ENCODE results near the gene FAM3B. TPM values are rescaled to one million over a fixed set of nuclear protein-coding genes. Genes with fewer than 3 reads are reported as not detected.

The FAM3B gene
- total and polyA plus RNA-seq, 9 of the 15 experiments (the other 6 are each of a cell fraction or from before 2014, with no cell fraction given) = 0.04 to 0.18 (median 0.12) TPM; not detected in 5

DNA sequence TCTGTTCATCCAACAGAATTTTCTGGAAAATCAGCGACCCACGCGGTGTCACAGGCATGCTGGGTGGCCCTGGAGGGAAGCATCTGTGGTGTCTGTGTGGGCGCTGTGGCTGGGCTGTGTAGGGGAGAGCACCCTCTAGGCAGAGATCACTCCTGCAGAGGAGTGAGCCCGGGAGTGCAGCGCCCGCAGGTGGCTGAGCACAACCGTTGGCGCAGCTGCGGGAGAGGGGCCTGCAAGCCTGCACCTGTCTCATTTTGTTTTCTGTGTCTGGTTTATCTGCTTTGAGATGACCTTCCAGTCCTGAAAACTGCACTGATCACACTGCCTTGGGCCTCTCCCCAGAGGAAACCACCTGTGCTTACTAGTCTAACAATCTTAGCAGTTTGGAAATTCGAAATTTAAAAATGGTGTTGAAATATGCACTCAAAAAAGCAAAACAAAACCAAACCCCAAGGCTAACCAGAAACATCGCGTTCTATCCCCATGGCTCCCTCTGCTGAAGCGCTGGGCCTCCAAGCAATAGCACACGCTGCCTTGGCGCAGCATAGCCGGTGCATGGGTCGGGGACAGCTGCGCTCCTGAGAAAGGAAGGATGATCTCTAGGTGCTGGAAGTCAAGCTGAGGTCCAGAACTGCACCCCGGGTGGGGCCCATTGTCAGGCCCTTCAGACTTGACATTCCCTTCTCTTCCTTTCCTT is 4.8 kb downstream of the FAM3B start (continued):
- TF ChIP-seq, protein P1, sequence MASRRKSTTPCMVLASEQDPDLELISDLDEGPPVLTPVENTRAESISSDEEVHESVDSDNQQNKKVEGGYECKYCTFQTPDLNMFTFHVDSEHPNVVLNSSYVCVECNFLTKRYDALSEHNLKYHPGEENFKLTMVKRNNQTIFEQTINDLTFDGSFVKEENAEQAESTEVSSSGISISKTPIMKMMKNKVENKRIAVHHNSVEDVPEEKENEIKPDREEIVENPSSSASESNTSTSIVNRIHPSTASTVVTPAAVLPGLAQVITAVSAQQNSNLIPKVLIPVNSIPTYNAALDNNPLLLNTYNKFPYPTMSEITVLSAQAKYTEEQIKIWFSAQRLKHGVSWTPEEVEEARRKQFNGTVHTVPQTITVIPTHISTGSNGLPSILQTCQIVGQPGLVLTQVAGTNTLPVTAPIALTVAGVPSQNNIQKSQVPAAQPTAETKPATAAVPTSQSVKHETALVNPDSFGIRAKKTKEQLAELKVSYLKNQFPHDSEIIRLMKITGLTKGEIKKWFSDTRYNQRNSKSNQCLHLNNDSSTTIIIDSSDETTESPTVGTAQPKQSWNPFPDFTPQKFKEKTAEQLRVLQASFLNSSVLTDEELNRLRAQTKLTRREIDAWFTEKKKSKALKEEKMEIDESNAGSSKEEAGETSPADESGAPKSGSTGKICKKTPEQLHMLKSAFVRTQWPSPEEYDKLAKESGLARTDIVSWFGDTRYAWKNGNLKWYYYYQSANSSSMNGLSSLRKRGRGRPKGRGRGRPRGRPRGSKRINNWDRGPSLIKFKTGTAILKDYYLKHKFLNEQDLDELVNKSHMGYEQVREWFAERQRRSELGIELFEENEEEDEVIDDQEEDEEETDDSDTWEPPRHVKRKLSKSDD (conservative IDR thresholded peaks at IDR 0.05; ENCODE audit: low read length) = no peak
- TF ChIP-seq, protein P2, sequence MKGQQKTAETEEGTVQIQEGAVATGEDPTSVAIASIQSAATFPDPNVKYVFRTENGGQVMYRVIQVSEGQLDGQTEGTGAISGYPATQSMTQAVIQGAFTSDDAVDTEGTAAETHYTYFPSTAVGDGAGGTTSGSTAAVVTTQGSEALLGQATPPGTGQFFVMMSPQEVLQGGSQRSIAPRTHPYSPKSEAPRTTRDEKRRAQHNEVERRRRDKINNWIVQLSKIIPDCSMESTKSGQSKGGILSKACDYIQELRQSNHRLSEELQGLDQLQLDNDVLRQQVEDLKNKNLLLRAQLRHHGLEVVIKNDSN (CRISPR knock-in tag; IDR thresholded peaks at IDR 0.05) = no peak

DNA sequence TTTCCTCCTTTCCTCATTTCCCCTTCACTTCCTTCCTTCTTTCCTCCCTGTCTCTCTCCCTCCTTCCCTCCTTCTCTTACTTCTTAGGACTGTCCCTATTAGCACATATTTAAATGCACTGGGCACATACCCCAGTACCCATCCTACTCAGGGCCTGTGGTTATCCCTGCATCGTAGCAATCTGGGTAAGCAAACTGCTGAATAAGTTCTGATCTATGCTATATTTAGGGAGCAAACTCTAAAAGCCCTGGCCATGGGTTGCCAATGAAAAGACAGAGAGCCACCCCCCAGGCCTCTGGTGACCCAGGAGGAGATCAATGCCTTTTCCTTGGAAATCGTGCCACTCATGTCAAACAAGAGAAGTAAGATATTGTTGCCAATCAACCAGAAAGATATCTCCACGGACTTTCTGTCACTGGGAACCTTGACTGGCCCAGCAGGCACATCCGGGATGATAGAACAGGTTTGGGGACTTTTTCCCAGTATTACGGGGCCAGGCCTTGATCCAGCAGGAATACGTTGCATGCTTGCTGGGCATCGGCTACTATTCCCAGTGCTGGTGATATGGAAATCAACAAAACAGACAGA is 5.4 kb downstream of the FAM3B start:
- H3K4me2 ChIP-seq (ENCODE audit: insufficient read depth, low read length) = no peak overlapping the region
- peaks cover 0 to 2% of the 10 kb centered on the region in 2 experiments; a peak in 1 of 5 replicates for H3K4me1 ChIP-seq (replicated peaks in 1 of 2; ENCODE audit: control insufficient read depth in 2 of 2, insufficient read depth in 2 of 2, low read length in 2 of 2)
- ATAC-seq (no peak), FAIRE-seq (no peak), DNase-seq (ENCODE audit: extremely low read depth in 1 of 4, low spot score in 3 of 4) (no peak)
- WGBS (ENCODE audit: insufficient coverage, low coverage, missing lambda C conversion rate) = 1% methylated on average over 7 of the region's 7 CpGs
- no peaks in the 10 kb centered on the region for H3K36me3 ChIP-seq (ENCODE audit: control insufficient read depth, insufficient read depth, low read length)
- no peaks in the 10 kb centered on the region for H3K79me2 ChIP-seq (ENCODE audit: control insufficient read depth, insufficient read depth, low read length)
- no TSS peak for BruUV-seq (replicated peaks)
- no peak overlapping the region for H3K4me3 ChIP-seq
- H3K9me3 ChIP-seq (replicated peaks; ENCODE audit: control insufficient read depth, insufficient read depth, low read depth, low read length) = no peaks in the 10 kb centered on the region
- 0 out of 2 replicates have a peak, but pooled peaks cover 5% of the 10 kb centered on the region for H4K20me1 ChIP-seq (replicated peaks; ENCODE audit: control insufficient read depth, insufficient read depth, low read length)
- ChIA-PET POLR2A (no interaction called here), CTCF (ENCODE audit: low intra/inter-chr PET ratio) (no interaction called here)
- no peak overlapping the region for H2AFZ ChIP-seq (ENCODE audit: low read depth, low read length)
- in situ Hi-C loops (cut with MboI) = no loop called here
- intact Hi-C loops (cut with micrococcal nuclease) = no loop called here
- peaks cover 14 to 54% of the 10 kb centered on the region in 2 experiments; a peak in 3 of 5 replicates for H3K27me3 ChIP-seq (ENCODE audit: control insufficient read depth in 2 of 2, insufficient read depth in 2 of 2, low read length in 2 of 2)
- no peaks in the 10 kb centered on the region for H3K9me1 ChIP-seq (ENCODE audit: control insufficient read depth, insufficient read depth, low read length)
- no peak overlapping the region for H3K9ac ChIP-seq (ENCODE audit: insufficient read depth in 1 of 2, low read depth in 2 of 2, low read length in 2 of 2)
- H3K27ac ChIP-seq (ENCODE audit: extremely low read depth, low read depth, low read length) = no peak overlapping the region
- TF ChIP-seq, protein P3, sequence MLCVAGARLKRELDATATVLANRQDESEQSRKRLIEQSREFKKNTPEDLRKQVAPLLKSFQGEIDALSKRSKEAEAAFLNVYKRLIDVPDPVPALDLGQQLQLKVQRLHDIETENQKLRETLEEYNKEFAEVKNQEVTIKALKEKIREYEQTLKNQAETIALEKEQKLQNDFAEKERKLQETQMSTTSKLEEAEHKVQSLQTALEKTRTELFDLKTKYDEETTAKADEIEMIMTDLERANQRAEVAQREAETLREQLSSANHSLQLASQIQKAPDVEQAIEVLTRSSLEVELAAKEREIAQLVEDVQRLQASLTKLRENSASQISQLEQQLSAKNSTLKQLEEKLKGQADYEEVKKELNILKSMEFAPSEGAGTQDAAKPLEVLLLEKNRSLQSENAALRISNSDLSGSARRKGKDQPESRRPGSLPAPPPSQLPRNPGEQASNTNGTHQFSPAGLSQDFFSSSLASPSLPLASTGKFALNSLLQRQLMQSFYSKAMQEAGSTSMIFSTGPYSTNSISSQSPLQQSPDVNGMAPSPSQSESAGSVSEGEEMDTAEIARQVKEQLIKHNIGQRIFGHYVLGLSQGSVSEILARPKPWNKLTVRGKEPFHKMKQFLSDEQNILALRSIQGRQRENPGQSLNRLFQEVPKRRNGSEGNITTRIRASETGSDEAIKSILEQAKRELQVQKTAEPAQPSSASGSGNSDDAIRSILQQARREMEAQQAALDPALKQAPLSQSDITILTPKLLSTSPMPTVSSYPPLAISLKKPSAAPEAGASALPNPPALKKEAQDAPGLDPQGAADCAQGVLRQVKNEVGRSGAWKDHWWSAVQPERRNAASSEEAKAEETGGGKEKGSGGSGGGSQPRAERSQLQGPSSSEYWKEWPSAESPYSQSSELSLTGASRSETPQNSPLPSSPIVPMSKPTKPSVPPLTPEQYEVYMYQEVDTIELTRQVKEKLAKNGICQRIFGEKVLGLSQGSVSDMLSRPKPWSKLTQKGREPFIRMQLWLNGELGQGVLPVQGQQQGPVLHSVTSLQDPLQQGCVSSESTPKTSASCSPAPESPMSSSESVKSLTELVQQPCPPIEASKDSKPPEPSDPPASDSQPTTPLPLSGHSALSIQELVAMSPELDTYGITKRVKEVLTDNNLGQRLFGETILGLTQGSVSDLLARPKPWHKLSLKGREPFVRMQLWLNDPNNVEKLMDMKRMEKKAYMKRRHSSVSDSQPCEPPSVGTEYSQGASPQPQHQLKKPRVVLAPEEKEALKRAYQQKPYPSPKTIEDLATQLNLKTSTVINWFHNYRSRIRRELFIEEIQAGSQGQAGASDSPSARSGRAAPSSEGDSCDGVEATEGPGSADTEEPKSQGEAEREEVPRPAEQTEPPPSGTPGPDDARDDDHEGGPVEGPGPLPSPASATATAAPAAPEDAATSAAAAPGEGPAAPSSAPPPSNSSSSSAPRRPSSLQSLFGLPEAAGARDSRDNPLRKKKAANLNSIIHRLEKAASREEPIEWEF (CRISPR knock-in tag; IDR thresholded peaks at IDR 0.05) = no peak
- TF ChIP-seq BDP1 (IDR thresholded peaks at IDR 0.05; ENCODE audit: insufficient read depth, insufficient read length) = no peak
- TF ChIP-seq, protein P4, sequence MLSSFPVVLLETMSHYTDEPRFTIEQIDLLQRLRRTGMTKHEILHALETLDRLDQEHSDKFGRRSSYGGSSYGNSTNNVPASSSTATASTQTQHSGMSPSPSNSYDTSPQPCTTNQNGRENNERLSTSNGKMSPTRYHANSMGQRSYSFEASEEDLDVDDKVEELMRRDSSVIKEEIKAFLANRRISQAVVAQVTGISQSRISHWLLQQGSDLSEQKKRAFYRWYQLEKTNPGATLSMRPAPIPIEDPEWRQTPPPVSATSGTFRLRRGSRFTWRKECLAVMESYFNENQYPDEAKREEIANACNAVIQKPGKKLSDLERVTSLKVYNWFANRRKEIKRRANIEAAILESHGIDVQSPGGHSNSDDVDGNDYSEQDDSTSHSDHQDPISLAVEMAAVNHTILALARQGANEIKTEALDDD (IDR thresholded peaks at IDR 0.05) = no peak
- TF ChIP-seq, protein P5, sequence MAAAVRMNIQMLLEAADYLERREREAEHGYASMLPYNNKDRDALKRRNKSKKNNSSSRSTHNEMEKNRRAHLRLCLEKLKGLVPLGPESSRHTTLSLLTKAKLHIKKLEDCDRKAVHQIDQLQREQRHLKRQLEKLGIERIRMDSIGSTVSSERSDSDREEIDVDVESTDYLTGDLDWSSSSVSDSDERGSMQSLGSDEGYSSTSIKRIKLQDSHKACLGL (CRISPR knock-in tag; IDR thresholded peaks at IDR 0.05; ENCODE audit: borderline replicate concordance, poor library complexity, severe bottlenecking) = no peak
- TF ChIP-seq ZNF175 (CRISPR knock-in tag; IDR thresholded peaks at IDR 0.05; ENCODE audit: low read depth) = no peak
- no peak for TF ChIP-seq ZNF785 (CRISPR knock-in tag; IDR thresholded peaks at IDR 0.05)
